Stimulated activated naive CD8-positive, alpha-beta T cell treated with anti-CD3 and anti-CD28 coated beads, Interleukin-15, Interleukin-2, amounts not matched to agents 100 U/mL and 50 U/mL, for 24 hours (primary cell): ENCODE measurements around the gene CTCF.
A peak's percentile ranks its signal among the peaks of the same experiment; 100 is the strongest.

ENCODE experiments used
- ATAC-seq: fragments of 150-1000 bp; cut with Tn5 transposase; one replicate; pipeline ENCODE4 v1.10.0; 2021
- DNase-seq: peaks from one replicate; pipeline ENCODE4 v3.0.0; 2021

The CTCF gene

DNA sequence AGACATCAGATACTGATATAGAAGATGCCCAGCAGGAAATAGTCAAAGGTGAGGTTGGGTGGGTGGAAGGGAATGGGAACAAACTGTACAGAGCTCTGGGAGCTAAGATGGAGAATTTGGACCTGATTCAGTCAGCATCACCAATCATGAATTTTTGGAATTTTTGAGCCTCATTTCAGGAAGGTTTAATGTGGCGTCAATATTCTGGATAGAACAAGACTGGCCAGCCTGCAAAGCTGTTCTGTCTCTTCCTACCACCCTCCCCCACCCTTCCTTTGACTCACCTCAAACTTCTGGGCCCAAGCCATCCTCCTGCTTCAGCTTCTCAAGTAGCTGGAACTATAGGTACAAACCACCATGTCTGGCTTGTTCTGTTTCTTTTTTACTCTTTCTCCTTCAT lies 32.6 kb downstream of the CTCF start:
- DNase-seq = no peak
- ATAC-seq = no peak

GRCh38 chr16:67598527-67598926 lies 36.2 kb downstream of the CTCF start:
- no peak for ATAC-seq
- DNase-seq = no peak

- ATAC-seq (no peak), DNase-seq (no peak)
Observed at GRCh38 chr16:67605641-67606040, 43.3 kb downstream of the CTCF start.

DNA sequence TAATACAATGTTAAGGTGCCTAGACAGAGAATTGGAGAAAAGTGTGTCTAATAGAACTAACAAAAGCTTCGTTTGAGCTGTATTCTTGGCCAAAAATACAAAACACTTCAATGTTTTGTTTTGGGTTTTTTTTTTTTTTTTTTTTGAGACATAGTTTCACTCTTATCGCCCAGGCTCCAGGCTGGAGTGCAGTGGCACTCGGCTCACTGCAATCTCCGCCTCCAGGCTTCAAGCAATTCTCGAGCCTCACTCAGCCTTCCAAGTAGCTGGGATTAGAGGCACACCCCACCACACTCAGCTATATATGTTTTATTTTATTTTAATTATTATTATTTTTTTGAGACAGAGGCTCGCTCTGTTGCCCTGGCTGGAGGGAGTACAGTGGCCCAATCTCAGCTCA lies 44.3 kb downstream of the CTCF start:
- DNase-seq (no peak), ATAC-seq (no peak)

- no peak for DNase-seq
- peak; percentile 49 for ATAC-seq
Observed at GRCh38 chr16:67608364-67608763, 46.0 kb downstream of the CTCF start.

GRCh38 chr16:67613808-67614207 lies 51.5 kb downstream of the CTCF start:
- DNase-seq (peak; percentile 10), ATAC-seq (peak; percentile 32)

GRCh38 chr16:67628216-67628615 lies 65.9 kb downstream of the CTCF start:
- DNase-seq = no peak
- ATAC-seq = no peak

DNA sequence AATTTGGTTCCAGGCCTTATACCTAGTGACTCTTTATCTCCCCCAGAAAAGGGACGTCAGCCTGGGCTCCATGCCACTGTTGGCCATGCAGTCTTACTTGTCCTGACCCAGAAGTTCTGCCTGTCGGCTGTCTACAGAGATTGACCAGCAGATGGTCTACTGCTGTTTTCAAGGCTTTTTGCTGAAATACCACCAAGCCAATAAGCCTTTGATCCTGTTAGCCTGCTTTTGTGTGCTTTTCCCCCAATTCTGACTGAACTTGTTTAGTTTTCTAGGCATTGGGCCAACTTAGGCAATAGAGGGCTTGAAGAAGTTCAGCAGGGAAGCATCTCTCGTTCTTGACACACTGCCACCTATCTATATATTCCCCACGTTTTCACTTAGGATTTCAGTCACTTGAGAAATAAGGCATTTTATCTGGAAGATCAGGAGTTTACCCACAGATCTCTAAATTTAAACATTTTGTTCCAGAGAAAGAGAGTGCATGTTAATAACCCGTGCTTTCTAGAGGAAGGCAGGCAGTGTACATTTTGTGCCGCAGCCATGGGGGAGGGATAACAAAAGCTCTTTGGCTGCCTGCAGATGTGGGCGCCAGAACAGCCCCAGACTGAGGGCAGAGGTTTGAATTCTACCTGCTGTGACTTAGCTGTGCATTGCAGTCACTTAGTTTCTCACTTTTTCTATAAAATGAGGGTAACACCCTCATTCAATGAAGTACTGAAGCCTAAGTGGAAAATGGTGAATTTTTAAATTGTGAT lies 70.3 kb downstream of the CTCF start:
- DNase-seq (no peak), ATAC-seq (no peak)

DNA sequence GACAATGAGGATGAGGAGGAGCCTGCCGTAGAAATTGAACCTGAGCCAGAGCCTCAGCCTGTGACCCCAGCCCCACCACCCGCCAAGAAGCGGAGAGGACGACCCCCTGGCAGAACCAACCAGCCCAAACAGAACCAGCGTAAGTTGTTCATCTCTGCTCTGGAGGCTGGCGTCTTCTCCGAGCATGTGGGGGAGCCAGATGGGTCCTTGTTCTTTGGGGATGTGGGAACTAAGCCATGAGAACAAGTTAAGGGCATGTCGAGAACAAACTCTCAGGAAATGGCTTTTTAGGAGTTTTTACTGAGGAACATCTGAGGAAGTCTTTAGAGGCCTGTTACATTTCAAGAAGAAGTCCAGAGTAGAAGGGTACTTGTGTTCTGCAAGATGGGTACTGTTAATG lies 74.4 kb downstream of the CTCF start:
- no peak for DNase-seq
- no peak for ATAC-seq

GRCh38 chr16:67637625-67638024 lies 75.3 kb downstream of the CTCF start:
- ATAC-seq (no peak), DNase-seq (no peak)

GRCh38 chr16:67641779-67642708 lies 79.7 kb downstream of the CTCF start:
- no peak for ATAC-seq

GRCh38 chr16:67644038-67644437 lies 81.7 kb downstream of the CTCF start:
- no peak for ATAC-seq
- no peak for DNase-seq

More at GRCh38 chr16:67641779-67642708, 79.7 kb downstream of the CTCF start:
- DNase-seq = no peak

- DNase-seq = no peak
- no peak for ATAC-seq
Observed at GRCh38 chr16:67645397-67646121, 83.2 kb downstream of the CTCF start.

DNA sequence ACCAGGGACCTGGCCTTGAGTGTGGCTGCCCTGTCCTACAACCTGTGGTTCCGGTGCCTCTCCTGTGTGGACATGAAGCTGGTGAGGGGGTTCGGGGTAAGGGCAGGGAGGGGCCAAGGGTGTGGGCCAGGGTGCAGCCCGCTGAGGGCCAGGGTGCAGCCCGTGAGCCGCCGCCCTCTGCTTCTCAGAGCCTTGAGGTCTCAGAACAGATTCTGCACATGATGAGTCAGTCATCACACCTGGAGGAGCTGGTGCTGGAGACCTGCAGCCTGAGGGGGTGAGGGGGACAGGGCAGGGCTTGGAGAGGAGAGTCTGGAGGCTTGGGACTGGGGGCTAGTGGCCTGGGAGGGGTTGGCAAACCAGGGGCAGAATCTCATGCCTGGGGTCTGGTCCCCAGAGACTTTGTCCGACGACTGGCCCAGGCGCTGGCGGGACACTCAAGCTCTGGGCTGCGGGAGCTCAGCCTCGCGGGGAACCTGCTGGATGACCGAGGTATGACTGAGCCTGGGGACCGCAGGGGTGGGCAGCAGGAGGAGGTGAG lies 84.9 kb downstream of the CTCF start:
- no peak for ATAC-seq

GRCh38 chr16:67647681-67648080 lies 85.4 kb downstream of the CTCF start:
- ATAC-seq (no peak), DNase-seq (no peak)

More for the DNA sequence above, 84.9 kb downstream of the CTCF start:
- DNase-seq = no peak

GRCh38 chr16:67648088-67648763 lies 85.9 kb downstream of the CTCF start:
- DNase-seq (no peak), ATAC-seq (no peak)

- DNase-seq (no peak), ATAC-seq (no peak)
Observed at GRCh38 chr16:67648764-67649407, 86.6 kb downstream of the CTCF start.

DNA sequence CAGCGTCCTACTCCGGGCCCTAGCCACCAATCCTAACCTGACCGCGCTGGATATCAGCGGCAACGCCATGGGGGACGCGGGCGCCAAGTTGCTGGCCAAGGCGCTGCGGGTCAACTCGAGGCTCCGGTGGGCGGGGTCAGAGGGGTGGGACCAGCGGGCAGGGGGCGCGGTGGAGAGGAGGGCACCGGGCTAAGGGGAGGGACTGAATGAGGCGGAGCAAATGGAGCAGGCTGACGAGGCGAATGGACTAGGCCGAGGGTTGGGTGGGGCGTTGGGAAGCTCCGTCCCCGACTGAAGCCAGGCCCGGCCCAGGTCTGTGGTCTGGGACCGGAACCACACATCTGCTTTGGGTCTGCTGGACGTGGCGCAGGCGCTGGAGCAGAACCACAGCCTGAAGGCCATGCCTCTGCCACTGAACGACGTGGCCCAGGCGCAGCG lies 87.2 kb downstream of the CTCF start:
- ATAC-seq (no peak), DNase-seq (no peak)

DNA sequence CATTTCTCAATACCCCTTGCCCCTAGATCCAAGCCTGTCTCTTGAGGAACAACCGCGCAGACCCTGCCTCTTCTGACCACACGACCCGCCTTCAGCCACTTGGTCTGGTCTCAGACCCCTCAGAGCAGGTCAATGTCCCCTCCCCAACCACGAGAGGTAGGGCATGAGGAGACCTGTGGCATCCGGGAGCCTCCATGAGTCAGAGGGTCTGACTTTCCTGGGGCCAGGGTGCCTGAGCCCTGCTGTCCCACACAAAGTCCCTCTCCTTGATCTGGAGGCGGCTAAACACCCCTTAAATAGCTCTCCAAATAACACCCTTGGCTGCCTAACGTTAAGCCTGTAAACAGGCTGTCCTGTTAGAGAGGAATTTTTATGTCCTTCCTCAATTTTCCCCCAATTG lies 87.7 kb downstream of the CTCF start:
- no peak for DNase-seq

GRCh38 chr16:67651039-67651438 lies 88.7 kb downstream of the CTCF start:
- ATAC-seq (no peak), DNase-seq (no peak)

More for the DNA sequence above, 87.7 kb downstream of the CTCF start:
- no peak for ATAC-seq

- ATAC-seq = no peak
Observed at GRCh38 chr16:67651847-67652246, 89.5 kb downstream of the CTCF start.

More at GRCh38 chr16:67651847-67652246, 89.5 kb downstream of the CTCF start:
- DNase-seq = no peak
